Right kidney (tissue), 1 donor: ENCODE results near the gene KLHL17.
"Not testable (repeated sequence)": the region's sequence is repeated elsewhere in the genome, so short reads cannot be mapped to it uniquely, and the experiment has no call there.

Source experiments
- DNase-seq: peaks from one replicate; pipeline ENCODE4 v3.0.0-alpha.2; 2016

Gene KLHL17

GRCh38 chr1:936348-937264, 23.8 kb upstream of the KLHL17 start:
- peak; percentile 23 for DNase-seq

- DNase-seq: no peak
Measured at GRCh38 chr1:937521-937920, 22.9 kb upstream of the KLHL17 start.

GRCh38 chr1:938088-938683, 22.2 kb upstream of the KLHL17 start:
- DNase-seq: peak; percentile 35

- DNase-seq: no peak
Measured at GRCh38 chr1:938711-939489, 21.5 kb upstream of the KLHL17 start.

- peak; percentile 78 for DNase-seq
Measured at GRCh38 chr1:939511-940106, 20.8 kb upstream of the KLHL17 start.

GRCh38 chr1:940107-941014, 20.0 kb upstream of the KLHL17 start:
- peak; percentile 87 for DNase-seq

- DNase-seq: peak; percentile 77
Measured at GRCh38 chr1:941015-941587, 19.3 kb upstream of the KLHL17 start.

- DNase-seq: peak; percentile 86
Measured at GRCh38 chr1:941588-942383, 18.6 kb upstream of the KLHL17 start.

- DNase-seq: peak; percentile 74
Measured at GRCh38 chr1:942411-942821, 18.0 kb upstream of the KLHL17 start.

GRCh38 chr1:942864-943533, 17.4 kb upstream of the KLHL17 start:
- DNase-seq: peak; percentile 57

GRCh38 chr1:943545-944340, 16.6 kb upstream of the KLHL17 start:
- DNase-seq: peak; percentile 77

- peak; percentile 78 for DNase-seq
Measured at GRCh38 chr1:944341-945325, 15.8 kb upstream of the KLHL17 start.

- no peak for DNase-seq
Measured at GRCh38 chr1:945688-946556, 14.5 kb upstream of the KLHL17 start.

- not testable (repeated sequence) for DNase-seq
Measured at GRCh38 chr1:946811-947210, 13.6 kb upstream of the KLHL17 start.

- DNase-seq: no peak
Measured at GRCh38 chr1:947958-948357, 12.4 kb upstream of the KLHL17 start.

- no peak for DNase-seq
Measured at GRCh38 chr1:950268-950667, 10.1 kb upstream of the KLHL17 start.
